ENCODE measurements around the gene PACRG. TPM values are rescaled to one million over a fixed set of nuclear protein-coding genes. Genes with fewer than 3 reads are reported as not detected.
A peak's percentile ranks its signal among the peaks of the same experiment; 100 is the strongest.

PACRG gene
- total RNA-seq, 1 donor from 2014 or later: 1.8 TPM

DNA sequence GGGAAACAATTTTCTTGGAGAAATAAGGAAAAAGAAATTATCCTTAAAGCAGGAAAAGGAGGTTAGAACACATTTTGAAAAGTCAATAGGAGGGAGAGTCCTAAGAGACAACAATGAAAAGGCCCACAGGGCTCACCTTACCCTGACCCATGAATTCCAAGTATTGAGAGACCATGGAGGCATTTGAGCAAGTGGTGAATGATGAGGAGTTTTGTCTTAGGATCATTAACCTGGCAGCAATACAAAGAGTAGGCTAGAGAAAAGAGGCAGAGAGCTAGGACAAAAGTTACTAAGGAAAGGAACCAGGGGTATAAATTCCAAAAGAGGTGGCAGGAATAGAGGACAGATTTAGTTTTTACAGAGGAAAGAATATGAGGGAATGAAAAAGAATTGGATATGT lies 44.7 kb downstream of the PACRG start:
- DNase-seq (ENCODE audit: low spot score) (no peak), ATAC-seq (no peak)

- DNase-seq (ENCODE audit: low spot score): no peak
These were observed 46.2 kb downstream of the PACRG start for GRCh38 chr6:162773996-162774395.

DNA sequence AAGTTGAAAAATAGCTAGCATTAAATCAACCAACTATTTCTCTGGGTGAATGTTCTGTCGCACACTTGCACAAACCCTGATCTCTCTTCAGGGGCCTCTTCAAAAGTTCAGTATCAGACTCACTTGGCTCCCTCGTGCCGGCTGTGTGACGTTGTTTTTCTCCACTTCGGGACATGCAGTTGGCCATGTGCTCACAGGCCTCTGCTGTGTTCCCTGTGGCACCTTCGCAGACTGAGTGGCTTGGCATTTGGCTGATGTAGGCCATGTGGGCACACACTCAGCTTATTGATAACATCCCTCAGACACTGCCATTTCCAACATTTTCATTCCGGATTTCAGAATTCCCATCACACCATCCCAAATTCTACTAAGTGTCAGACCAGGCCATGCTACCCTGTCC lies 49.3 kb downstream of the PACRG start:
- ATAC-seq (no peak), DNase-seq (ENCODE audit: low spot score) (no peak)

More at GRCh38 chr6:162773996-162774395, 46.2 kb downstream of the PACRG start:
- no peak for ATAC-seq

GRCh38 chr6:162778603-162779002 lies 50.8 kb downstream of the PACRG start:
- DNase-seq (ENCODE audit: low spot score) (no peak), ATAC-seq (no peak)

DNA sequence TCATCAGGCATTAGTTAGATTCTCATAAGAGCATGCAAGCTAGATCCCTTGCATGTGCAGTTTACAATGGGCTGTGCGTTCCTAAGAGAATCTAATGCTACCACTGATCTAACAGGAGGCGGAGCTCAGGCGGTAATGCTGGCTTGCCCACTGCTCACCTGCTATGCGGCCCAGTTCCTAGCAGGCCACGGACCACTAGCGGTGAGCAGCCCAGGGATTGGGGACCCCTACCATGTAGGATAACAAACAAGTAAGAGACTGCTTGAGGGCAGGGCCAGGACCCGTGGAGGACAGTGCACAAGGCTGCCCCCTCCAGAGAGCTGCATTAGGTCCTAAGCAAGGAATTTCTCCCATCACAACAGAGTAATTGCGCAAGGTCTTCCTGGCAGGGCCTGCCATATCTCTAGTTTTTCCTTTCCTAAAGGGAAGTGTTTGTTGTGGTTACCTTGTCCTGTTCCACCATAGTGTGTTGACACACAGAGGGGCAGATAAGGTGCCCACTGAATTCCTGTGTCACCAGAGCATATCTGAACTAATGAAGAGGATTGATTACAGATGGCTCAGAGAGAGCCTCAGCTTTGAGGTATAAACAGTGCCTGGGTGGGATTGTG lies 58.0 kb downstream of the PACRG start:
- no peak for DNase-seq (ENCODE audit: low spot score)

DNA sequence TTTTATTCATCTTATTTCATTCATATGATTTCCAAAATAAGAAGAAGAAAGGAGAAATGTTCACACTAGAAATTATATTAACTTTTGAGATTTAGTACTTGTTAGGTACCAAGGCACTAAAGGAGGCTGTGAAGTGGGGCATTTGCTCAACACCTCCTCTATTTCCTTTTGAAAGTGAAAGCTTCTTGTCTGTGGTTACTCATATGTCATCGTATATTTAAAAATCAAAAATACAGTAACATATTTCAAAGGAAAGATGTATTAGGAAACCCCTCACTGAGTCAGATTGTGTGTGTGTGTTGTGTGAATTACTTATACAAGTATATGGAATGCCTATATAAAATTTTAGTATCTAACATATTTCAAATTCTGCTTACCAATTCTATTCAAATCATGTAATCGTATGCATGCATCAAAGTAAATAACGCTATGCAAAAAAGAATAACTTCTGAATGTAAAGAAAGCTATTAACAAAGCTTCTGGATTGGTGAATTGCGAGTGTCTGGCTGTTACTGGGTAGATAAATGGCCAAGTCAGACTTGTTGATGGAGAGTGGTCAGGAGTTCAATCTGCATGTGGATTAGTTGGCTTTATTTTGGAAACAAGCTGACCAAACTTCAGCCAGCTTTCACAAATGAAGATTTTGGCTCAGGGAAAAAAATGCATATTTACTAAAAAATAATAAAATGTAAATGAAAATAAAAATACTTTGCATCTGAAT lies 70.9 kb downstream of the PACRG start:
- DNase-seq (ENCODE audit: low spot score) (no peak), ATAC-seq (no peak)

More for the DNA sequence above, 58.0 kb downstream of the PACRG start:
- no peak for ATAC-seq

GRCh38 chr6:162814426-162814973 lies 86.7 kb downstream of the PACRG start:
- ATAC-seq (no peak), DNase-seq (ENCODE audit: low spot score) (no peak)

- ATAC-seq (no peak), DNase-seq (ENCODE audit: low spot score) (no peak)
These were observed 89.4 kb downstream of the PACRG start for GRCh38 chr6:162817196-162817595.

DNA sequence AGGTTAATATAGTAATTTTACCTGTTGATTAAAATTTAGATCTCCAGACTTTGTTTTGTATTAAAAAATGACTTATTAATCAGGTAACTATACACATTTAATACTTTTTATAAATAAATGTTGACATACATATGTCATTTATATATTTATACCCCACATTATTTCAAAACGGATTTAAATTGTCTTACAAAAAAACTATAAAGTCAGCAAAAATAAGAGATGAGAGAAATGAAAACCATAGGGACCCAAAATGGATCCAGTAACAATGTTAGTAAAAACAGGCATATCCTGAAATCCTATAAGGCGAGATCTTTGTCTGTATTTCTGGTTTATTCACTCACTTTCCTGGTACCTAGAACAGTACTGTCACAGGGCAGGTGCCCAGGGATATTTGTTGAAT lies 91.5 kb downstream of the PACRG start:
- DNase-seq (ENCODE audit: low spot score) (no peak), ATAC-seq (no peak)

DNA sequence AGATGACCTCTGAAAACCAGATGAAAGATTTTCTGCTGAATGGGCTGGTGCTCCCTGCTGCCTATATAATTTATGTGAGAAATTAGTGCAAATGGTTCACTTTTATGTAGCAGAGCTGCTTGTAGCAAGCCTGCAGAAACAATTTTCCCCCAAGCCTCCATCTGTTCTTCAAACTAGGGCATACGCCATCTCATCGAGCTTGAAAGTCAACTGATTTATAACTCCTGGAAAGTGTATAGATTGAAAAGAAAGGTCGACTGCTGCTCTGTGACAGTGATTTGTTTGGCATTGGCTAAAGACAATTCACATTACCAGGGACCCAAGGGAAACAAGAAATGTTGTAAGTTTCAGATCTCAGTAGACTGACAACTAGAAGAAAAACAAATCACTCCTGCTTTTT lies 93.3 kb downstream of the PACRG start:
- ATAC-seq: no peak
- DNase-seq (ENCODE audit: low spot score): no peak

DNA sequence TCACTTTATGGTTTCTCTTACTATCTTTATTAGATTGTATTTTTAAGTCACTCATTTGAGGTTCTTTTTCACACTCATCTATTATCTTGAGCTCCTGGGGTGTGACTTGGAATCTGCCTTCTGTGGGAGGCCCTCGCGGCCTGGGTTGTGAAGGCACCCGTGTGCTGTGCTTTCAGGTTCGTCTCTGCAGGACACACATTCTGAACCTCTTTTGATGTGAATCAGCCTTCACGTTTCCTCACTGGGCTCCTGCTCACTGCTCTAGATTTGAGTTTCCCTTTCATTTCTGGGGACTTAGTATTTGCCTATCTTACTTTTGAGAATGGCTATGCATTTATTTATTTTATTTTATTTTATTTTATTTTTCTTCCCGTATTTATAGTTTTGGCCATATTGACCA lies 97.8 kb downstream of the PACRG start:
- no peak for DNase-seq (ENCODE audit: low spot score)
- ATAC-seq: no peak

DNA sequence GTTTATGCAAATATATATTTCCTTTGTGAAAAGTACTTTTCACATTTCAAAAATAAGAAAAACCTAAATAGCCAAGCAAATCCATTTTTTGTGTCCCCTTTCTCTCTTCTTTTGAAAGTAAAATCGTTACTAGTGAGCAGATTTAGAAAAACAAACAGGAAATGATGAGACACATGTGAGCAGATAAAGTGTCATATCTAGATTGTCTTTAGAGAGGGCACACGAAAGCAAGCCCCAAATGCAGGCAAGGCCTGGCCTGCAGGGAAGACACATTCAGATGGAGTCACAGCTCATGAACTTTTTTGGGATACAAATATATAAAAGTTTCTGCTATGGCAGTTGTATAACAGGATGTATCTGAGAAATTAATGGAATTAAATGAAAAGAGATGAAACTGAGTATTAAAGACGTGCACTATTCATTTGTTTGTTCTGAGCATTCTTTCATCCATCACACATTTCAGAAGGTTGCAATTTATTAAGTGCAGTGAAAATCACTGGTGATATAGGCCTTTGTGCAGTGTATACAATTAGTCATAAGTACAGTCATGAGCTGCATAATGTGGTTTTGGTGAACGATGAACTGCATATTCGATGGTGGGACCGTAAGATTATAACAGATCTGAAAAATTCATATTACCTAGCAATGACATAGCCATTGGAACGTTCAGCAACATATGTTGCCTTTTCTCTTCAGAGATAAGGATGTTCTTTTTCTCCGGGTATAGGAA lies 101.4 kb downstream of the PACRG start:
- no peak for ATAC-seq
- no peak for DNase-seq (ENCODE audit: low spot score)

DNA sequence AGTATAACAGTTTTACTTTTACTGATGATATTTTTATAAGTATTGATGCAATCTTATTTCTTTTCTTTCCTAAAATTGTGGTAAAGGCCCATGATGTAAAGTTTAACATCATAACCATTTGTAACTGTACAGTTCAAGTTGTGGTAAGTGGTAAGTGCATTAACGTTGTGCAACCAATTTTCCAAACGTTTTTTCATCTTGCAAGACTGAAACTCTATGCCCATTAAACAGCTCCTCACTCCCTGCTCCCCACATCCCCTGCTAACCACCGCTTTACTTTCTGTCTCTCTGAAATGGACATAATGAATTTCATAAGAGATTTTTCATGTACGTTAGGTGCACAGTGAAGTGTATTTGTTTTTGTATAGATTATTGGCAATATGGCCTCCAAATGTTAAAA lies 106.0 kb downstream of the PACRG start:
- ATAC-seq (no peak), DNase-seq (ENCODE audit: low spot score) (no peak)

DNA sequence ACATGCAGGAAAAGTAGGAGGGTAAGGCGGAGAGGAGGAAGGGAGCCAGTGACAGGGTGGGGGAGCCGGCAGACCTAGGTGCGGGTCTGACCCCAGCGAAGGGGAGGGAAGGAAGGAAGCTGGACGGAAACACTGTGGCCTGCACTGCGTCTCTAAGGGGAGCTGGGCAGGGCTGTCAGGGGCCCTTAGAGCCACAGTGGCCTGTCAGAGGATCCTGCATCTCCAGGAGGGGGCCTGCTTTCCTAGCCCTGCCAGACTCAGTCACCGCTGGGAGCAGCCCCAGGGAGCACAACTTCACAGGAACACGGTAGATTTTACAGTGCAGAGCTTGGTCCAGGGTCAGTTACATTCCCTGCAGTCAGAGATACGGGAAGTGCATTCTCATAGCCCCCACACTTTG lies 118.2 kb downstream of the PACRG start:
- ATAC-seq (no peak), DNase-seq (ENCODE audit: low spot score) (no peak)

DNA sequence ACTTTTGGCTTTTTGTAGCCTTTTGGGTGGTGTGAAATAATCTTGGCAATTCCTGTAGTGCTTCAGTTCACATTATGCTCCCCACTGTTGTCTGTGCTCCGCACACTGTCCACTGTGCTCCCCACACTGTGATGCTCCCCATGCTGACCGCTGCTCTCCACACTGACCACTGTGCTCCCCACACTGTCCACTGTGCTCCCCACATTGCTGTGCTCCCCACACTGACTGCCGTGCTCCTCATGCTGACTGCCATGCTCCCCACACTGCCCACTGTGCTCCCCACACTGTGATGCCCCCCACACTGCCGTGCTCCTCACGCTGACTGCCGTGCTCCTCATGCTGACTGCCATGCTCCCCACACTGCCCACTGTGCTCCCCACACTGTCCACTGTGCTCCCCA lies 118.9 kb downstream of the PACRG start:
- ATAC-seq: no peak
- DNase-seq (ENCODE audit: low spot score): no peak

GRCh38 chr6:162849269-162849668 lies 121.5 kb downstream of the PACRG start:
- no peak for DNase-seq (ENCODE audit: low spot score)
- no peak for ATAC-seq

- ATAC-seq (no peak), DNase-seq (ENCODE audit: low spot score) (no peak)
These were observed 124.4 kb downstream of the PACRG start for GRCh38 chr6:162852192-162852591.

DNA sequence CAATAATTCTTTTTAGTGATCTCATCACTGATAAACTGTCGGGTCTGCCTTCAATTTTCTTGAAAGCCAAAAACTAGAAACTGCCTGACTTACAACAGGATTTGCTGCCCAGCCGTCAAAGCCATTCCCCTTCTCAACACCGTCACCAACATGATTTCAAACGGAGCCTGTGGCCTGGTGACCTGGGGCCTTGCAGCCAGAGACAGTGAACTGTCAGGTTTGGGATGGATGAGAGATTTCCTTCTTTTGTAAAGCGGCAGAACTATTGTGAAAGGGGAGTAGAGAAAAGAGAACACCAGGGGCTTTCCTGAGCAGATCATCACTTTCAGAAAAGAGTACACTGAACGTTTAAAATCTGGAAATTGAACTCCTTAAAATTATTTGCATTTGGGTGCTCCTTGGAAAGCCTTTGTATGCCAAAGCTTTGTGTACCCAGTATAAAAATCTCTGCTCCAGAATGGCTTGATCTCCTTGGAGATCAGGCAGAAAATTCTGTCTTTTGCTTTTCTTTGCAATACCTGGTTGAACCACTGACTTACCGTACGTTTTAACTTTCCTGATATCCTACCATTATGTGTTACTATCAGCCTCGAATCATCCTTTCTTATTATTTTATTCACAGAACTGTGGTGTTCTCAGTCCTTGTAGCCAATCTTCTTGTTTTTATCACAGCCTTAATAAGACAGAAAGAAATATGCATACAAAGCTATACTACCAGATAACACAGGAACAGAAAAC lies 125.2 kb downstream of the PACRG start:
- ATAC-seq: no peak

DNA sequence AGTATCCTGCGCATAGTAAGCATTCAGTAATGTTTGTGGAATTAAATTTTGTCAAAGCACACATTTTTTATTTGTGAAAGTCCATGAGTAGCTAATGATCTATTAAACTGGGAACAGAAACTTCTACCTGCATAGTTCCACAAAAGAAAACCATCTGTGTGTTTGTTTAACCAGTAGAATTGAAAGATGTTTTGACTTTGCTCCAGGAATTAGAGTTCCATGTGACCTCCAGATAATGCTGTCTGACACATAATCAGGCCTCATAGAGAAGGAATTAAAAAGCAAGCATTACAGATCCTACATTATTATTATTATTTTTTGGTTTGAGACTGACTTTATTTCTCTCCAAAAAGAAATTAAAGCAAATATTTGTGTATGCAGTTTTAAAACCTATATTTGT lies 126.5 kb downstream of the PACRG start:
- ATAC-seq (peak; percentile 74), DNase-seq (ENCODE audit: low spot score) (no peak)

More for the DNA sequence above, 125.2 kb downstream of the PACRG start:
- DNase-seq (ENCODE audit: low spot score): no peak

- DNase-seq (ENCODE audit: low spot score): no peak
- no peak for ATAC-seq
These were observed 127.0 kb downstream of the PACRG start for GRCh38 chr6:162854734-162855191.

DNA sequence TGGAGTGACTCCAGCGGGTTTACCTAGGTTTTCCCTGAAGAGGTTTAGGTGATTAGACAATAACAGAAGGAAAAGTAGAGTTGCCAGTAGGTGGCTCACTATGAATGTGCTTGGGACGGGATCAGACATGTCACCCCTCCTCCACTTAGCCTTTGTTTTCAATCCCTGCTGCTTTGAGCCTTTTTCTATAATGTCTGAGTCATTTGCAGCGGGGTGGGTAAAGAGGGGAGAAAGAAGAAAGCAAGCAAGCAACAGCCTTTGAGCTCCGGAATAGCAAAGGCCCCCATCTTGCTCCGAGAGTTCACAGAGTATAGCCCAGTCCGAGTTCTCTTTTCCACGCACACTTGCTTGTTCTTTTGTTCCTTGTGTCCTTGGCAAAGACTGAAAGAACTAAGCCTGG lies 129.1 kb downstream of the PACRG start:
- ATAC-seq (peak; percentile 97), DNase-seq (ENCODE audit: low spot score) (no peak)

All from left lobe of liver (tissue), 2 donors.